COLO668 (cell line): ENCODE data around the gene DENND5B.
"Not testable (repeated sequence)": the region's sequence is repeated elsewhere in the genome, so short reads cannot be mapped to it uniquely, and the experiment has no call there.

ENCODE experiments used
- DNase-seq: peaks from one replicate; lab custom pipeline; 2025; ENCODE audit not compliant: unreplicated experiment; lab: John Stamatoyannopoulos, UW

DENND5B gene

DNA sequence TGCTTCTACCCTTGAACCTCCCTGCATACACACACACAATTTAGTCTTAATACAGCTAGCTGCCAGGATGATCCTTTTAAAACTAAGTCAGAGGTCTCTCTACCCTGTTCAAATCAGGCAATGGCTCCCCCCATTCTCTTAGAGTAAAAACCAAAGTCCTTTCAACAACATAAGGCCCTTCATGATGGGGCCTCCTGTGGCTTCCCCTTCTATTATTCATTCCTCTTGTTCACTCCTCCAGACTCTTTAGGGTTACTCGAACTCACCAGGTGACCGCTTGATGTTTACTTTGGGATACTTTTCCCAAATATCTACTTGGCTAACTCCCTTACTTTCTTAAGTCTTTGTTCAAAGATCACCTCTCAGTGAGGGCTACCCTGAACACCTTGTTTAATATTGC lies 30.4 kb downstream of the DENND5B start:
- no peak for DNase-seq

DNA sequence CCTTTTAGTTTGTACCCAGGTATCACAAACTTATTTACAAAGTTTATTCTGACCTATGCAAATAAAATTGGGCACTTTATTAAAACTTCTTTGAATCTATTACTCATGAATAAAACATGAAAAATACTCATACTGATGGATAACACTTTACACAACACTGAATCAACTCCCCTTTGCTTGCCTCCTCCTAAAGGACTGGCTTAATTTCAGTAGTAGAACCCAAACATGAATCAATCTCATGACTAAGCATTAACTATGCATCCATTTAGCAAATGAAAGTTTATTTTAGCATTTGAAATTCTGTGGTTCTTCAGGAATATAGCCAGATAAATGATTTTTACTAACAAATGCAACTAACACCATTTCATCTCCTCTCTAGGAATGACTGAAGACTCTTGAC lies 32.4 kb downstream of the DENND5B start:
- no peak for DNase-seq

DNA sequence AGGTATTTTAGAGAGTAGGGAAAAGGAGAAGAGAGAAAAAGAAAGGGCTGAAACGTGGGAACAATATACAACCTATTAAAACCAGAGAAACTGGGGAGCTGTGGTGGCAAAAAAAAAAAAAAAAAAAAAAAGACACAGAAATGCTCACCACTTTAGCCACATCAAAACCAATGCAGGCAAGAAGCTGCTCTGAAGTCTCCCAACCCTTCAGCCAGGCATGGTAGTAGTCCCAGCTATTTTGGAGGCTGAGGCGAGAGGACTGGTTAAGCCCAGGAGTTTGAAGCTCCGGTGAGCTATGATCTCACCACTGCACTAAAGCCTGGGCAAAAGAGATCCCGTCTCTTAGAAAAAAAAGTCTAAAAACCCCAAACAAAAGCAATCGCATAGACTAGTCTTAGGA lies 33.2 kb downstream of the DENND5B start:
- DNase-seq: no peak

DNA sequence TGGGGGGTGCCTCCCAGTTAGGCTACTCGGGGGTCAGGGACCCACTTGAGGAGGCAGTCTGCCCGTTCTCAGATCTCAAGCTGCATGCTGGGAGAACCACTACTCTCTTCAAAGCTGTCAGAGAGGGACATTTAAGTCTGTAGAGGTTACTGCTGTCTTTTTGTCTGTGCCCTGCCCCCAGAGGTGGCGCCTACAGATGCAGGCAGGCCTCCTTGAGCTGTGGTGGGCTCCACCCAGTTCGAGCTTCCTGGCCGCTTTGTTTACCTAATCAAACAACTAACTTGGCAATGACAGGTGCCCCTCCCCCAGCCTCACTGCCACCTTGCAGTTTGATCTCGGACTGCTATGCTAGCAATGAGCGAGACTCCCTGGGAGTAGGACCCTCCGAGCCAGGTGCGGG lies 35.5 kb downstream of the DENND5B start:
- DNase-seq: not testable (repeated sequence)

DNA sequence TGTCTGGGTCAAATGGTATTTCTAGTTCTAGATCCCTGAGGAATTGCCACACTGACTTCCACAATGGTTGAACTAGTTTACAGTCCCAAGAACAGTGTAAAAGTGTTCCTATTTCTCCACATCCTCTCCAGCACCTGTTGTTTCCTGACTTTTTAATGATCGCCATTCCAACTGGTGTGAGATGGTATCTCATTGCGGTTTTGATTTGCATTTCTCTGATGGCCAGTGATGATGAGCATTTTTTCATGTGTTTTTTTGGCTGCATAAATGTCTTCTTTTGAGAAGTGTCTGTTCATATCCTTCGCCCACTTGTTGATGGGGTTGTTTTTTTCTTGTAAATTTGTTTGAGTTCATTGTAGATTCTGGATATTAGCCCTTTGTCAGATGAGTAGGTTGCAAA lies 40.3 kb downstream of the DENND5B start:
- DNase-seq: not testable (repeated sequence)

DNA sequence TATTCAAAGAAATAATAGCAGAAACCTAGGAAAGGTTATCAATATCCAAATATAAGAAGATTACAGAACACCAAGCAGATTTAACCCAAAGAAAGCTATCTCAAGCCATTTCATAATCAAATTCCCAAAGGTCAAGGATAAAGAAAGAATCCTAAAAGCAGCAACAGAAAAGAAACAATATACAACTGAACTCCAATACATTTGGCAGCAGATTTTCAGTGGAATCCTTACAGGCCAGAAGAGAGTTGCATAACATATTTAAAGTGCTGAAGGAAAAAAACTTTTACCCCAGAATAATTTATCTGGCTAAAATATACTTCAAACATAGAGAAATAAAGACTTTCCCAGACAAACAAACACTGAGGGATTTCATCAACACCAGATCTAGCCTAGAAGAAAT lies 54.3 kb downstream of the DENND5B start:
- DNase-seq: no peak

DNA sequence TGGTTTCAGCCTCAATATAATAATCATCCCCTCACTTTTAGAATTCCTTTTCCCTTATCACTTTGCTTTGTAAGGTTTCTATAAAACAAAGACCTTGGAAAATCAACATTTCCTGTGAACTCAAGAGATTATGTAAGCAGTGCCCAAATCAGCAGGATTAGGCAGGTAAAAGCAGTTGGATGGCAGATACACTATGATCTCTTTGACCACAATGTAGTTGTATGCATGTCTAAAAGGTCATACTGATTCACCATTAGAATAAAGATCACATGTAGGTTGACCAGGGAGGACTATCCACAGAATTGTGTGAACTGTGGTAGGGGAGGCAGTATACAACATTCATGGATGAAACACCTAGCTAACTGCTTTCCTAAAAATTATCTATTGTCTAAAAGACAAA lies 57.5 kb downstream of the DENND5B start:
- DNase-seq: no peak

GRCh38 chr12:31531893-31532292 lies 59.0 kb downstream of the DENND5B start:
- DNase-seq: no peak

- no peak for DNase-seq
Observed at GRCh38 chr12:31528095-31528494, 62.8 kb downstream of the DENND5B start.

- DNase-seq: no peak
Observed at GRCh38 chr12:31527083-31527482, 63.9 kb downstream of the DENND5B start.

DNA sequence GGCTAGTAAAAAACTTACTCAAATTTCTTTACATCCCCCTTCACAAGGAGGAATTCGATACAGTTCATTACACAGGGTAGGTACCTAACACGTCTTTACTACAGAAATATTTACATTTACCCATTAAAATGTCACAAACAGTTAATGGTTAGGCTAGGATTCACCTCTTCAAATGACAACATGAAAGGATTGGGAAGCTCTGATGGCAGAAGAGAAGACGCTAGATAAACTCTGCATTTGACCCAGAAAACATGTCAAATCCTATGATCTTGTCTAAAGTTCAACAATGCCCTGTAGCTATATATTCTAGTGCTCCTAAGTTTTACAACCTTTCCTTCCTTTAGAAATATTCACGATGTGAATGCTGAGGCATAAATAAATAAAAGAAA lies 64.8 kb downstream of the DENND5B start:
- no peak for DNase-seq

- DNase-seq: no peak
Observed at GRCh38 chr12:31525496-31526157, 65.3 kb downstream of the DENND5B start.

DNA sequence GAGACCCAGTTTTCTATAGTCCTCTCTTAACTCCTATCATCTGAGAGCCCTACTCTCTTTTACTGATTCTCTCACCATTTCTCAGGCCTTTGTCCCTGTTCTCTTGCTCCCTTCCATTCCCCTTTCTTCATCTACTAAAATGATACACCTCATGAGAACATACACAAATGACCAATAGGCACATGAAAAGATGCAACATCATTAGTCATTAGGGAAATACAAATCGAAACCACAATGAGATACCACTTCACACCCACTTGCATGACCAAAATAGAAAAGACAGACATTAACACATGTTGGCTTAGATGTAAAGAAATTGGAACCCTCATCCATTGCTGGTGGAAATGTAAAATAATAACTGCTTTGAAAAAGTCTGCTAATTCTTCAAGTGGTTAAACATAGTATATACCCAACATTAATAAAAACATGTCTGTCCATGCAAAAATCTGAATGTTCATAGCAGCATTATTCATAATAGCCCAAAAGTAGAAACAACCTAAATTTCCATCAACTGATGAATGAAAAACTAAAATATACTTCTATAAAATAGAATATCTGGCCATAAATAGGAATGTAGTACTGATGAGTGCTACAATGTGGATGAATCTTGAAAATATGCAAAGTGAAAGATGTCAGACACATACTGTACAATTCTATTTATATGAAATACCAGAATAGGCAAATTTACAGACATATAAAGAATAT lies 66.0 kb downstream of the DENND5B start:
- no peak for DNase-seq

DNA sequence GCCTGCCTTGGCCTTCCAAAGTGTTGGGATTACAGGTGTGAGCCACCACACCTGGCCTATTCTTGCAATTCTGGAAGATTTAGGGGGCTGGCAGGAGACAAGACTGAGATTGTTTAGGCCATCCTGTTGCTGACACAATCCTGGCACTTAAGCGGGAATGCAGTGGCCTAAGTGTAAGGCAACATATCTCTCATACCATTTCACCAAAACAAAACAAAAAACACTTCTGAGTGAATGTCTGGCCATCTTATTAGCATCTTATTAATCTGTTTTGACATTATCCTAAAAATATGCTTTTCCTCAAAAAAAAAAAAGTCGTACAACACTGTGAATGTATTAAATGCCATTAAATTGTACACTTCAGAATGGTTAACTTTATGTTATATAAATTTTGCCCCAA lies 67.6 kb downstream of the DENND5B start:
- DNase-seq: no peak

- DNase-seq: no peak
Observed at GRCh38 chr12:31522607-31523006, 68.3 kb downstream of the DENND5B start.

DNA sequence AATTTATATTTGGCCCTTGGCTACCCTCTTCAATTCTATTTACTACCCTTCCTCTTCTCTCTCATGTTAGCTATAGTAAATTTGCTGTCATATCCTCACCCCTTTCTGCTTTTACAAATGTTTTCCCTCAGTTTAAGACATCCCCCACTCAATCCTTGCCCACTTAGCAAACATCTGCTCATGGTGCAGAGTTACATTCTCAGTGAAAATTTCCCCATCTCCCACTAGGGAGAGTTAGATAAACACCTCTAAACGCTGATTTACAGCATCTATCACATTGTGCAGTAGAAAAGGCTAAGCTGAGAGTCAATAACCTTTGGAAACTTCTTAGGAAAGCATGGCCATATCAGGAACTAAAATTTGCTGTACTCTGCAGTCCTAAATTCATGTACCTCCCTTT lies 69.0 kb downstream of the DENND5B start:
- no peak for DNase-seq

GRCh38 chr12:31519511-31519910 lies 71.4 kb downstream of the DENND5B start:
- no peak for DNase-seq

- no peak for DNase-seq
Observed at GRCh38 chr12:31518680-31519227, 72.2 kb downstream of the DENND5B start.

- DNase-seq: no peak
Observed at GRCh38 chr12:31517994-31518393, 72.9 kb downstream of the DENND5B start.

GRCh38 chr12:31516702-31517101 lies 74.2 kb downstream of the DENND5B start:
- no peak for DNase-seq

- DNase-seq: no peak
Observed at GRCh38 chr12:31514912-31515311, 76.0 kb downstream of the DENND5B start.

DNA sequence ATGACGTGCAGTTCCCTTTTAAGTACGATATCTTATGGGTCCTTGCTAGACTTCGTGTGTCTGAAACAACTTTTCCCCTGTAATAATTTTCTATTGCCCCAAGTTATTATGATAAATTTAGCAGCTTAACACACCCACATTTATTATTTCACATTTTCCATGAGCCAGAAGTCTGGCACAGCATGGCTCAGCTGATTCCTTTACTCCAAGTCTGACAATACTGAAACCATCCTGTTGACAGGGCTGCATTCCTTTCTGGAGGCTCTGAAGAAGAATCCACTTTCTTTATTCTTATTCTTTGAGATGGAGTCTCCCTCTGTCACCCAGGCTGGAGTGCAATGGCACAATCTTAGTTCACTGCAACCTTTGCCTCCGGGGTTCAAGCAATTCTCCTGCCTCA lies 80.9 kb downstream of the DENND5B start:
- DNase-seq: no peak
